Heart left ventricle (tissue), 16 donors: Measurements from ENCODE around the gene MTRFR. TPM values are rescaled to one million over a fixed set of nuclear protein-coding genes. Genes with fewer than 3 reads are reported as not detected.

Source experiments
- ATAC-seq, 4 donors: fragments of 200-7000 bp; cut with Tn5 transposase; one replicate each; pipeline ENCODE4 v1.9.1; 2020 to 2022; ENCODE audit warnings: moderate library complexity in 4 of 4, mild to moderate bottlenecking in 3 of 4, moderate number of reproducible peaks in 1 of 4
- DNase-seq, 5 donors: peaks; one replicate each; pipeline ENCODE4 v3.0.0-alpha.2; 2020
- H3K27ac ChIP-seq, 12 donors: fragments of 200-600 bp; sonication (generic) in 4 of 12; one replicate each; pipeline versions ENCODE4 v1.5.0 to v1.8.0; 2016 to 2022; ENCODE audit warnings: mild to moderate bottlenecking in 2 of 12
- H3K27me3 ChIP-seq, 9 donors: fragments of 200-600 bp; sonication (generic) in 2 of 9; one replicate each; pipeline versions ENCODE4 v1.5.1 to v1.8.0; 2016 to 2022; ENCODE audit warnings: mild to moderate bottlenecking in 3 of 9
- H3K36me3 ChIP-seq, 9 donors: fragments of 200-600 bp; sonication (generic) in 2 of 9; one replicate each; pipeline versions ENCODE4 v1.5.0 to v1.8.0; 2018 to 2022; ENCODE audit warnings: mild to moderate bottlenecking in 2 of 9
- H3K4me1 ChIP-seq, 12 donors: fragments of 200-600 bp; sonication (generic) in 4 of 12; one replicate each; pipeline versions ENCODE4 v1.5.0 to v1.8.0; 2016 to 2022; ENCODE audit warnings: mild to moderate bottlenecking in 3 of 12
- H3K4me3 ChIP-seq, 12 donors: fragments of 200-600 bp; sonication (generic) in 4 of 12; one replicate each; pipeline versions ENCODE4 v1.5.0 to v1.8.0; 2017 to 2022; ENCODE audit warnings: mild to moderate bottlenecking in 9 of 12, moderate library complexity in 4 of 12
- H3K9me3 ChIP-seq, 12 donors: fragments of 200-600 bp; sonication (generic) in 4 of 12; one replicate each; pipeline versions ENCODE4 v1.5.0 to v1.8.0; 2016 to 2022; ENCODE audit warnings: mild to moderate bottlenecking in 1 of 12
- CTCF ChIP-seq, 12 donors: fragments of 200-600 bp; sonication (generic) in 4 of 12; IDR thresholded peaks; one replicate each; pipeline versions ENCODE4 v1.5.0 to v1.8.0; 2018 to 2022; ENCODE audit warnings: antibody characterized with exemption in 12 of 12, mild to moderate bottlenecking in 5 of 12
- POLR2A ChIP-seq, 2 donors: fragments of 450-650 bp; IDR thresholded peaks; one replicate each; pipeline ENCODE4 v1.6.1; 2017; ENCODE audit warnings: antibody characterized with exemption in 2 of 2, mild to moderate bottlenecking in 2 of 2, moderate library complexity in 2 of 2
- WGBS, 4 donors: extraction: QIAGEN DNeasy Blood & Tissue Kit in 2 of 4; methylation state at CpG; one replicate each; pipeline versions ENCODE4 v1.1.5 to v1.1.7; 2013 to 2018; 5-methylcytosine and 5-hydroxymethylcytosine counted together
- intact Hi-C, 10 donors: fragments of 100-400 bp; cut with DNase I; formaldehyde crosslinking; loops; one replicate each; pipeline versions ENCODE4 v1.11.1 to v1.14.2; 2022
- polyA plus RNA-seq, 2 donors: library from polyadenylated mRNA; stranded (reverse); fragments of 200-250 nt; gene quantifications; one replicate each; pipeline ENCODE4 v1.2.3, GENCODE V29; 2013
- total RNA-seq, 9 donors: library from RNA; depleted of rRNA in 2 of 9; stranded (reverse); fragments of >200 nt in 2 of 9; fragmentation: NEBNext Ultra II Directional in 3 of 9; extraction: Animal tissue kit (Norgen Biotek cat#: 25700) in 3 of 9; gene quantifications; one replicate each; pipeline versions ENCODE4 v1.1.0 to v1.2.4, GENCODE V29; 2016 to 2023
- donor health status: ischemic (EF 13 %, LVEDD 7.1; RV severe dilation, severe dysfunction).
- donor health status: healthy with polysubstance abuse.
- donor health status: DM: no; HTN: yes; CAD: no.
- donor health status: DM: no; HTN: no; CAD: no.
- donor health status: ischemic (EF 25% LVEDD 6.9; RV normal size, moderate dysfunction).
- donor health status: ischemic (EF 25% LVEDD 5.7; RV mildly dilated, moderate dysfunction).
- donor health status: healthy.
- donor health status: DM: yes; HTN: yes; CAD: no.
- donor health status: ischemic (EF 35%, LVEDD 5.7; RV mildly dilated, moderate dysfunction).
- donor health status: nonischemic (EF 11% LVEDD 7.7; RV severe dilation, severe dysfunction).
- donor health status: DM: yes; HTN: yes; CAD: no.
- donor health status: PGD.
- donor health status: ischemic (EF 29% LVEDD 5.4; RV normal size, mild dysfunction).
- donor health status: nonischemic (EF 23%, LVEDD 6.1; RV moderate dilation, normal function).

MTRFR gene
- total and polyA plus RNA-seq, 11 donors: 7.9 to 16.0 (median 11.8) TPM

GRCh38 chr12:123254853-123255446 is 21.7 kb downstream of the MTRFR start:
- DNase-seq: no peak
- 64 to 71% (median 67%) methylated on average over 5 of the region's 5 CpGs for WGBS, 4 donors
- intact Hi-C loops: no loop called here

DNA sequence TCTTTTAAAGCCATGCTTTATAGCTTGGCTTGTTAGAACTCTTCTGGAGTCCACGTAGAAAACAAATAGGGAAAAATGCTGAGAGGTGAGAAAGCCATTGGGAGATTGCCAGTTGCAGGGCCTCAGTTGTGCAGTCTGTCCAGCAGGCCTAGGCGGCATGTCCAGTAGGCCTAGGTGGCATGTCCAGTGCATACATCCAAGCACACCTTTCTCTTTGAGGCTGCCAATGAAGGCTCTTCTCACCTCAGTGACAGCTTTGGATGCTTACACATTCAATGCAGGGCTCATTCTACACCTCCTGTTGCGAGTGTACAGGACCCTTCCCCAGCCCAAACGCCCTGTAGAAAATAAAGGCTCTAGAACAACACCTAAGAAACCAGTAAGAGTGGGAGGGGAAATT is 25.4 kb downstream of the MTRFR start:
- 69 to 95% (median 73%) methylated on average over 4 of the region's 4 CpGs for WGBS, 4 donors
- DNase-seq (no peak), ATAC-seq (no peak)
- Histone ChIP-seq H3K27ac (no peak overlapping the region), H3K36me3 (peaks cover 4 to 100% (median 96%) of the 10 kb centered on the region in 9 donors), H3K9me3 (no peaks in the 10 kb centered on the region), H3K4me3 (no peak overlapping the region), H3K4me1 (peaks cover 0 to 15% (median 2%) of the 10 kb centered on the region in 12 donors), H3K27me3 (no peaks in the 10 kb centered on the region)
- intact Hi-C loops: no loop called here
- TF ChIP-seq CTCF (IDR thresholded peaks at IDR 0.05) (no peak), POLR2A (IDR thresholded peaks at IDR 0.05) (no peak)

More at GRCh38 chr12:123254853-123255446, 21.7 kb downstream of the MTRFR start:
- Histone ChIP-seq H3K4me1 (peaks cover 0 to 38% (median 8%) of the 10 kb centered on the region in 12 donors), H3K36me3 (peaks cover 3 to 69% (median 65%) of the 10 kb centered on the region in 9 donors), H3K4me3 (no peak overlapping the region), H3K9me3 (no peaks in the 10 kb centered on the region), H3K27ac (no peak overlapping the region), H3K27me3 (no peaks in the 10 kb centered on the region)
- TF ChIP-seq POLR2A (IDR thresholded peaks at IDR 0.05) (no peak), CTCF (IDR thresholded peaks at IDR 0.05) (no peak)
- no peak for ATAC-seq

DNA sequence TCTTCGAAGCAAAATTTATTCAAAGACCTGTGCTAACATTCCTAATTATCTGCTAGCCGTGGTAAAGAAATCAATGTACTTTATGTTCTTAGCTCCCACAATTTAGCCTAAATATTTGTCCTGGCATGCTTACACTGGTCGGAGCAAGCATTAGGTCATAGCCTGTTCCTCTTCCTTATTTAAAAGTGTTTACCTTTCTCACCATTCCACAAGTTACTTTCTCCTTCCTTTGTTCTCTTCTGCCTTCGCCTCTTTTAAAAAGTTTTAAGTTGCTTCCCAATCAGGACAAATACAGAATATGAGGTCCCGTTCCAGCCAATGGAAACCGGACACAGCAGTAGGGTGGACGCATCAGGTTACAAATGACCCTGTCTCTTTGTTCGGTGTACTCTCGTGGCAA is 26.8 kb downstream of the MTRFR start:
- DNase-seq (no peak), ATAC-seq (no peak)
- Histone ChIP-seq H3K9me3 (no peaks in the 10 kb centered on the region), H3K36me3 (peaks cover 4 to 98% (median 91%) of the 10 kb centered on the region in 9 donors), H3K4me3 (no peak overlapping the region), H3K27ac (no peak overlapping the region), H3K4me1 (peaks cover 0 to 1% (median 0%) of the 10 kb centered on the region in 12 donors), H3K27me3 (no peaks in the 10 kb centered on the region)
- 82 to 94% (median 83%) methylated on average over 9 of the region's 9 CpGs for WGBS, 4 donors
- intact Hi-C loops: loop anchor here in 2 of 10 donors (10.0 kb wide), 1 partner anchor 345 kb away; the partner anchor contains the start of gene DDX55 (in 2 of the 2)
- TF ChIP-seq CTCF (IDR thresholded peaks at IDR 0.05) (no peak), POLR2A (IDR thresholded peaks at IDR 0.05) (no peak)

- Histone ChIP-seq H3K9me3 (no peaks in the 10 kb centered on the region), H3K4me1 (no peaks in the 10 kb centered on the region), H3K27me3 (no peaks in the 10 kb centered on the region), H3K4me3 (no peak overlapping the region), H3K27ac (no peak overlapping the region), H3K36me3 (peaks cover 4 to 97% (median 82%) of the 10 kb centered on the region in 9 donors)
- ATAC-seq (no peak), DNase-seq (no peak)
- intact Hi-C loops: loop anchor here in 2 of 10 donors (10.0 kb wide), 1 partner anchor 344 kb away; the partner anchor contains the start of gene DDX55 (in 2 of the 2)
- WGBS, 4 donors: 90 to 96% (median 94%) methylated on average over 4 of the region's 4 CpGs
- TF ChIP-seq POLR2A (IDR thresholded peaks at IDR 0.05) (no peak), CTCF (IDR thresholded peaks at IDR 0.05) (no peak)
Measured at GRCh38 chr12:123261196-123261595, 28.0 kb downstream of the MTRFR start.
